DMS79 treated with DMSO at 0.1 percent for 48 hours (cell line): ENCODE results near the gene E2F7.
A peak's percentile ranks its signal among the peaks of the same experiment; 100 is the strongest.

Experiments
- DNase-seq: peaks from one replicate; lab custom pipeline; 2025; lab: John Stamatoyannopoulos, UW

E2F7 gene

GRCh38 chr12:77013091-77013490 is 52.3 kb downstream of the E2F7 start:
- no peak for DNase-seq

- peak; percentile 90 for DNase-seq
Measured at GRCh38 chr12:77010691-77011548, 54.4 kb downstream of the E2F7 start.

- no peak for DNase-seq
Measured at GRCh38 chr12:77007476-77007875, 57.9 kb downstream of the E2F7 start.

- DNase-seq = no peak
Measured at GRCh38 chr12:77005611-77006098, 59.7 kb downstream of the E2F7 start.

- DNase-seq = no peak
Measured at GRCh38 chr12:77003914-77004313, 61.5 kb downstream of the E2F7 start.

GRCh38 chr12:77003246-77003645 is 62.1 kb downstream of the E2F7 start:
- DNase-seq = no peak

GRCh38 chr12:77002382-77002781 is 63.0 kb downstream of the E2F7 start:
- no peak for DNase-seq

- no peak for DNase-seq
Measured at GRCh38 chr12:77001276-77001675, 64.1 kb downstream of the E2F7 start.

- no peak for DNase-seq
Measured at GRCh38 chr12:76998908-76999556, 66.3 kb downstream of the E2F7 start.

GRCh38 chr12:76998386-76998785 is 67.0 kb downstream of the E2F7 start:
- DNase-seq = no peak

GRCh38 chr12:76997011-76997780 is 68.2 kb downstream of the E2F7 start:
- DNase-seq = no peak

GRCh38 chr12:76990716-76991115 is 74.7 kb downstream of the E2F7 start:
- no peak for DNase-seq

- DNase-seq = no peak
Measured at GRCh38 chr12:76984566-76984965, 80.8 kb downstream of the E2F7 start.

- DNase-seq = no peak
Measured at GRCh38 chr12:76983420-76983819, 81.9 kb downstream of the E2F7 start.

- no peak for DNase-seq
Measured at GRCh38 chr12:76980196-76980595, 85.2 kb downstream of the E2F7 start.

- no peak for DNase-seq
Measured at GRCh38 chr12:76976777-76977382, 88.5 kb downstream of the E2F7 start.
